Measurements from ENCODE around the gene VEGFB. TPM values are rescaled to one million over a fixed set of nuclear protein-coding genes. Genes with fewer than 3 reads are reported as not detected.

VEGFB gene
- total RNA-seq, 4 donors from 2014 or later, result 33.6 to 87.5 (median 58.2) TPM

- no peaks in the 10 kb centered on the region for H3K9me3 ChIP-seq
- no peak for ATAC-seq
These were observed 17.3 kb downstream of the VEGFB start for GRCh38 chr11:64251753-64252002.

GRCh38 chr11:64252003-64252872 is 17.9 kb downstream of the VEGFB start:
- in situ Hi-C loops (cut with MboI; ENCODE audit: low sequenced_read_pairs in 4 of 4), result no loop called here
- DNase-seq, result no peak
- Histone ChIP-seq H3K36me3 (peaks cover 0 to 15% of the 10 kb centered on the region in 2 donors), H3K27ac (peak overlapping the region; percentile 67 to 82 (median 76)), H3K4me3 (peak overlapping the region; percentile 65 to 92 (median 78)), H3K9me3 (no peaks in the 10 kb centered on the region), H3K27me3 (no peaks in the 10 kb centered on the region), H3K4me1 (peaks cover 36 to 37% of the 10 kb centered on the region in 2 donors)
- TF ChIP-seq CTCF (IDR thresholded peaks at IDR 0.05 in 4 of 5, conservative IDR thresholded peaks at IDR 0.05 in 1 of 5), result peak in 1 of 5 experiments; percentile 33
- no peak for TF ChIP-seq POLR2A (IDR thresholded peaks at IDR 0.05)
- ATAC-seq, result no peak
- intact Hi-C loops (cut with DNase I; ENCODE audit: low total_unique reads), result no loop called here

More at GRCh38 chr11:64251753-64252002, 17.3 kb downstream of the VEGFB start:
- no peaks in the 10 kb centered on the region for H3K27me3 ChIP-seq
- DNase-seq, result no peak
- no peak for TF ChIP-seq CTCF (IDR thresholded peaks at IDR 0.05 in 4 of 5, conservative IDR thresholded peaks at IDR 0.05 in 1 of 5)
- TF ChIP-seq POLR2A (IDR thresholded peaks at IDR 0.05), result peak in 1 of 2 donors; percentile 39
- peaks cover 0 to 15% of the 10 kb centered on the region in 2 donors for H3K36me3 ChIP-seq
- in situ Hi-C loops (cut with MboI; ENCODE audit: low sequenced_read_pairs in 4 of 4) (no loop called here), intact Hi-C loops (cut with DNase I; ENCODE audit: low total_unique reads) (loop anchor here (1.0 kb wide), 4 partner anchors 18 to 54 kb away; partner anchors contain the start of gene ESRRA)
- H3K27ac ChIP-seq, result peak overlapping the region; percentile 67 to 82 (median 76)
- H3K4me1 ChIP-seq, result peaks cover 36 to 37% of the 10 kb centered on the region in 2 donors
- H3K4me3 ChIP-seq, result peak overlapping the region; percentile 65 to 92 (median 78)

- Histone ChIP-seq H3K27ac (peak overlapping the region in 3 of 4 donors; percentile 6 to 77 (median 34)), H3K27me3 (no peaks in the 10 kb centered on the region), H3K4me3 (no peak overlapping the region), H3K9me3 (no peaks in the 10 kb centered on the region), H3K4me1 (peaks cover 31% of the 10 kb centered on the region in 2 donors), H3K36me3 (peaks cover 0 to 17% of the 10 kb centered on the region in 2 donors)
- ATAC-seq (no peak), DNase-seq (no peak)
- in situ Hi-C loops (cut with MboI; ENCODE audit: low sequenced_read_pairs in 4 of 4) (no loop called here), intact Hi-C loops (cut with DNase I; ENCODE audit: low total_unique reads) (no loop called here)
- no peak for TF ChIP-seq CTCF (IDR thresholded peaks at IDR 0.05 in 4 of 5, conservative IDR thresholded peaks at IDR 0.05 in 1 of 5)
These were observed 18.7 kb downstream of the VEGFB start for GRCh38 chr11:64253043-64253442.

- peak overlapping the region in 3 of 4 donors; percentile 6 to 77 (median 34) for H3K27ac ChIP-seq
- peaks cover 0 to 22% of the 10 kb centered on the region in 2 donors for H3K36me3 ChIP-seq
- DNase-seq (peak in 1 of 2 donors; percentile 65), ATAC-seq (no peak)
- TF ChIP-seq POLR2A (IDR thresholded peaks at IDR 0.05), result no peak
- TF ChIP-seq CTCF (IDR thresholded peaks at IDR 0.05 in 4 of 5, conservative IDR thresholded peaks at IDR 0.05 in 1 of 5), result no peak
- H3K27me3 ChIP-seq, result no peaks in the 10 kb centered on the region
- H3K4me3 ChIP-seq, result no peak overlapping the region
- intact Hi-C loops (cut with DNase I; ENCODE audit: low total_unique reads) (no loop called here), in situ Hi-C loops (cut with MboI; ENCODE audit: low sequenced_read_pairs in 4 of 4) (no loop called here)
- H3K9me3 ChIP-seq, result no peaks in the 10 kb centered on the region
- H3K4me1 ChIP-seq, result peaks cover 30 to 31% of the 10 kb centered on the region in 2 donors
These were observed 19.1 kb downstream of the VEGFB start for GRCh38 chr11:64253481-64253880.

Measured in gastrocnemius medialis (tissue), 4 donors.